Umbilical cord (tissue), 2 donors: ENCODE measurements around the gene PPIA. TPM values are rescaled to one million over a fixed set of nuclear protein-coding genes. Genes with fewer than 3 reads are reported as not detected.
A peak's percentile ranks its signal among the peaks of the same experiment; 100 is the strongest.
"Not testable (repeated sequence)": the region's sequence is repeated elsewhere in the genome, so short reads cannot be mapped to it uniquely, and the experiment has no call there.

ENCODE experiments used
- DNase-seq: peaks from one replicate; pipeline ENCODE4 v3.0.0-alpha.2; 2015; ENCODE audit warnings: low spot score
- total RNA-seq: library from RNA; depleted of rRNA; stranded (reverse); fragments of >200 nt; gene quantifications from one replicate; pipeline ENCODE4 v1.2.3, GENCODE V29; 2014; ENCODE audit warnings: low replicate concordance; ENCODE audit not compliant: insufficient read depth

The PPIA gene
- total RNA-seq, 1 donor from 2014 or later = 1,749 TPM

DNA sequence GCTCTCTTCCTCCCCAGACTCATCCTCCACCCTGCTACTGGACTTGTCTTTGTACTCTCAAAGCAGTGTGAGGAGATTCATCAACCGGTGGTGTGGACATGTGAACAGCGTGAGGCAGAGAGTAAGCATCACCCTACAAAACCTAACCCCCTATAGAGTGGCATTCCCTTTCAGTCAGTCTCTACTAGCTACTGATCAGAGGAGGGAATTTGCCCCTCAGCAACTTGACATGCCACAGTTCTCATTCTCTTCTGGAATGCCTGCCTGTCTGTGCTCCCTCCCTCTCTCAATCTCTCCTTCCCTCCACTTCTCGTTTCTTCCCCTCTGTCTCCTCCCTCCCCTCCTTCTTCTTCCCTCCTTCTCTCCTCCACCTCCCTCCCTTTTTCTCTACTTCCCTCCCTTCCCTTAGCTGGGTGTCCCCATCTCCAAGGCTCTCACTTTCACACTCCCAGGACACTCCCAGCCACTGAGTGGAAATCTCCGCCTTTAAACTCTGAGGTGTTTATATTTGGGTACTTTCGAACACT lies 26.8 kb downstream of the PPIA start:
- no peak for DNase-seq

DNA sequence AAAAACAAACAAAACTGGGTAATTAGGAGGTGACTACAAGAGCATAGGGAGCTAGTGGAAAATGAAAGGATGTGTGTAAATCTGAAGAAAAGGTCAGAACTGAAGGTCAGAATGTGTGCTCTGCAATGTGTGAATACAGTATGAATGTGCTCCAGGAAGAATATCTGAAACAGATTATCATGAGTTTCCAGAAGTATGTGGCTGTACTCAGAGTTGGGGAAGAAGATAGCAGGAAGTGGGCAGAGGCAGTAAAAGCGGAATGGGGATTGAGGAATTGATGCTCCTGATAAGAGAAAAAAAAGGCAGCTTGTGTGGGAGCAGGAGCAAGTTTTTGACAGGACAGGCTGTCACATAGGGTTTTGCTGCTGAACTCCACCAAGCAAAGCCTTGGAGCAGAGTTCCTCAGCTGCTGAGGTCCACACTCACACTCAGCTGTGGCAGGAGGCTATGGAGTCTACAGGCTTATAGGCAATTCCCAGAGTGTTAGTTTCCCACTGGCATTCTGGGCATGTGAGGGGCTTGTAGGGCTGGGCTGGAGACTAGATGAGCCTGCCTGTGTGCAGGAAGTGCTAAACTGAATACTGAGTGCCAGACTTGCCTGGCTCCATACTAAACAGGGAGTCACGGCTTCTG lies 28.5 kb downstream of the PPIA start:
- no peak for DNase-seq

DNA sequence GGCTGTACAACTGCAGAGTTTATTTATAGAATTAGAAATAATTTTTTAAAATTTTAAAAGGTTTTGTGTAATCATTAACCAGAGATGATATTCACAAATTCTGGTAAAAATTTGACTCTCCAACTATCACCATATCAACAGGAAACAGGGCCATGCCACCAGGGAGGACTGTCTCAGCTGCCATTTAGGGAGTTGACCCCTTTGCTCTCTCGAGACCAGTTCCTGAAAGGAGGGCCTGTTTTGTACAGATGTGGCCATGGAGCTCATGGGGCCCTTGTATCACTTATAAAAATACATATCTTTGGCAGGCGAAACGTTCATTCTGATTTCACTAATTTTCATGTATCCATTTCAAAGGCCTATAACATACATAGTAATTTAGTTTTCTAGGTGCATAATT lies 31.1 kb downstream of the PPIA start:
- DNase-seq = no peak

DNA sequence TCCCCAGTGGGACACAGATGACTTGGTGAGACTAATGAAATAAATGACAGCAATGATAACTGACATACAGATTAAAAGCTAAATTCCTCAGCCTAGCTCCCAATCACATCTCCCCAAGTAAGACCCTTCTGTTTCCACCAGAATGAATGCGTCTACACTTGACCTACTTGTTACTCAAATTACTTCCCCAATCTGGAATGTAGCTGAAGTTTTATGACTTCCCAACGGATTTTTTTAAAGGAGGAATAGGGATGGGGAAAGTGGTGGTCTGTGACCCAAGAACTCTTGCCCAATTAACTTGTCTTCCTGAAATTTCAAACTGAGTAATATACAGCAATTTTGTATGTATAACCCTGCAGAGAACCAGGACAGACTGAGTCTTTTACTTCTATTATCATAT lies 42.3 kb downstream of the PPIA start:
- no peak for DNase-seq

DNA sequence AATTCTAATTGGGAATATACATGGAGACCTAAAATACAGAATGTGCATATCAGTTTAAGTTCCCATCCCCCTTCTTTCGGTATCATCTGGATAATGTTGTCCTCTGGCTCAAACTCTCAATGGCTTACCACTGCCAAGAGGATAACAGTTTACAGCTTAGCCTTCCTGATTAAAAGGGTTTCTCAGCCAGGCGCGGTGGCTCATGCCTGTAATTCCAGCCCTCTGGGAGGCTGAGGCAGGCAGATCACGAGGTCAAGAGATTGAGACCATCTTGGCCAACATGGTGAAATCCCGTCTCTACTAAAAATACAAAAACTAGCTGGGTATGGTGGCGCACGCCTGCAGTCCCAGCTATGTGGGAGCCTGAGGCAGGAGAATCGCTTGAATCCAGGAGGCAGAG lies 46.2 kb downstream of the PPIA start:
- not testable (repeated sequence) for DNase-seq

DNA sequence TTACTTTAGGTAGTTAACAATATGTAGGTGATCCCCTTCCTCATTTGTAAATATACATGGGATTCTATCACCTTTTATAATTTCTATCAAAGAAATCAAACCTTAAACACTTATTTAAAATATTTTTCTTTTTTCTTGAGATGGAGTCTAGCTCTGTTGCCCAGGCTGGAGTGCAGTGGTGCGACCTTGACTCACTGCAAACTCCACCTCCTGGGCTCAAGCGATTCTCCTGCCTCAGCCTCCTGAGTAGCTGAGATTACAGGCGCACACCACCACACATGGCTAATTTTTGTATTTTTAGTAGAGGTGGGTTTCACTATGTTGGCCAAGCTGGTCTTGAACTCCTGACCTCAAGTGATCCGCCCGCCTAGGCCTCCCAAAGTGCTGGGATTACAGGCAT lies 47.0 kb downstream of the PPIA start:
- not testable (repeated sequence) for DNase-seq

DNA sequence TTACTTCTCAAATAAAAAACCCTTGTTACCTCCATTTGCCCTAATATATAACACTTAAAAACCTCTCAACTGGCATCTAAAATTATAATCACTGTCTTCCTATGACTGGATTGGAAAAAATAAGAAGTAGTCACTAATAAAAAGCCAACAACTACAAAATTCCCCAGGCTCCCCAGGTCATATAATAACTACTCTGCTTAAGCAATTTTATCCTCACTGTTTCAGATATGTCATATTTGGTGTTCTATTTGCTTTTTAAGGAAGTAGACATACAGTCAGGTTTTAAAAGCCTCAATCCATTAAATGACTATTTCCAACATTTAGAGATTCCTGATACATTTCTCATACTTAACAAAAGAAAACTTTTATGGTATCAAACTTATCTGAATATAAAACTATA lies 49.0 kb downstream of the PPIA start:
- no peak for DNase-seq

DNA sequence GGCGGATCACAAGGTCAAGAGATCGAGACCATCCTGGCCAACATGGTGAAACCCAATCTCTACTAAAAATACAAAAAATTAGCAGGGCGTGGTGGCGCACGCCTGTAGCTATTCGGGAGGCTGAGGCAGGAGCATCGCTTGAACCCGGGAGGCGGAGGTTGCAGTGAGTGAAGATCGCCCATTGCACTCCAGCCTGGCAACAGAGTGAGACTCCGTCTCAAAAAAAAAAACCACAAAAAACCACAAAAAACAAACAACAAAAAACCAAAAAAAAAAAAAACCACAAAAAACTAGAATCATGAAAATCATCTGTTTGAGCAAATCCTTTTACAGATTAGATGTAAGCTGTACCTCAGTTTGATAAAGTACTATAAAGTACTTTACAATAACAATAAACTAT lies 49.9 kb downstream of the PPIA start:
- not testable (repeated sequence) for DNase-seq

DNA sequence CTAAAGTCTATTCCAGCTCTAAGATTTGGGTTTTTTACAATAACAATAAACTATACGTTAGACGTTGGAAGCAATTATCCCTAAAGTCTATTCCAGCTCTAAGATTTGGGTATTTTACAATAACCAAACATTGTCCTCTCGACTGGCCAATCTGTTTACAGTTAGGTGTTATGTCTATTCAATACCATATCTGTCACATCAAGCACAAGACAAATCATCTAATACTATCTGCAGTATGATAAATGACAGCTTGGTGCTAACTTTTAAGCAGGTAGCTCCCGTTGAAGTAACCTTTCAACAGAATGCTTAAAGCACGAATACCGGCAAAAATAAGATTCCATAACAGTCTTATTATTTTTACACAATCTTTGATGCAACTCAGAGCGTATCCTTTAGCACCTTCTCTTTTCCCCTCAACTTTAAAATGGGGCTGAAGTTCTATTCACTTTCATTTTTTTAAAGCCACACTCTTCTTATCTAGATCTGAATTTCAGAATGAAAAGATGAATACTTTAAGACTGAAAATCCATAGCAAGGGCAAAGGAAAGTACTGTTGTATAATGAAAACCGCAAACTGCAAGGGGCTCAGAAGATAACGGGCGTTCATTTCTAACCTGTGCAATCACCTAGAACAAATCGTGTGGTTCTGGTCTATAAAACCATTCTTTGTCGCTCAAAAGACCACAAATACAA lies 50.5 kb downstream of the PPIA start:
- no peak for DNase-seq

DNA sequence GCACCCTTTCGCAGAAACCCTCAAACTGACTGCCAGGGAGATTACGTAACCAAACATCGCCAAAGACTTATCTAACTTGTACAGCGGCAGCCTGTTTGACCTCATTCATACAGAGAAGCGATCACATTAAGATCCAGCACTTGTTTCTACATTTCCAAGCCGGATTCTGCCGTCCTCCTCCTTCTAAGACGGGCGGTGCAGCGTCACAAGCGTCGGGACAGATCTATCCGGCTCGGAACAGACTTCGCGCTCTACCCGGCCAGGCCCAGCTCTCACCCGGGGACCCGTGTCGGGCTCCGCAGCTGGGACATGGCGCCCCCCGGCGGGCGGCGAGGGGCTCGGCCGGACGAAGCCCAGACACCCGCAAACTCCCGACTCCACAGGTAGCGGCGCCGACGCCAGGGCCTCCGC lies 51.0 kb downstream of the PPIA start:
- peak; percentile 92 for DNase-seq

DNA sequence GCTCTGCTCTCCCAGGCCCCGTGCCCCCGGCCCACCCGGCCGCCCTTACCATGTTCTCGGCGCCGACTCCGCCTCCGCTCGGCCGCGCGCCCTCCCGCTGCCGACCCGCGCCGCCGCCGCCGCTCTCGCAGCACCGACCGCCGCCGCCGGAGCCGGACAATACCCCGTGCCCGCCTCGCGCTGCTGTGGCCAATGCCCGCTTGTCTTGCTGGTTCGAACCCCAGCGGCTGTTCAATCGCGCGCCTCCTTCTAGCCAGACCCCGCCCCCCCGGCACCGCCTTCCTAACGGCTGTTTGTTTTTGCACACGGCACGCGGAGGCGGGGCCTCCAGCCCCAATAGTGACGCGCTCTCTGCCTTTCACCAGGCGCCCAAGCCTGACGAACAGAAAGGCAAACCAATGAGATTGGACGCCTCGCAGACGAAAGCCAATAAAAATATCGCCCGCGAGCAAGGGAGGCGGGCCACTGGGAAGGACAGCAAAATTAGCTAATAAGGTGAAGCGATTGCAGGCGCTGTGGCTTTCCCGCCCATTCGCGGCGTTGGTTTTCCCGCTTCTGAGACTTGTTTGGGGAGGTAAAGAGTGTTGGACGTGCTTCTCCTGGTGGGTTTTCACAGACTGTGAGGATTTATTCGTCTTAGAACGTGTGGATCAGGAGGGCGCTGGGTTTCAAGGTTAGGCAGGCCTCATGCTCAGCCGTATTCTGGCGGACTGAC lies 51.6 kb downstream of the PPIA start, which contains the start of gene H2AZ2:
Gene H2AZ2, minus strand, starts transcription at position 168 of the 715 bp plus-strand sequence. Its CDS starts 116 bp downstream, at position 52.
- peak; percentile 100 for DNase-seq

DNA sequence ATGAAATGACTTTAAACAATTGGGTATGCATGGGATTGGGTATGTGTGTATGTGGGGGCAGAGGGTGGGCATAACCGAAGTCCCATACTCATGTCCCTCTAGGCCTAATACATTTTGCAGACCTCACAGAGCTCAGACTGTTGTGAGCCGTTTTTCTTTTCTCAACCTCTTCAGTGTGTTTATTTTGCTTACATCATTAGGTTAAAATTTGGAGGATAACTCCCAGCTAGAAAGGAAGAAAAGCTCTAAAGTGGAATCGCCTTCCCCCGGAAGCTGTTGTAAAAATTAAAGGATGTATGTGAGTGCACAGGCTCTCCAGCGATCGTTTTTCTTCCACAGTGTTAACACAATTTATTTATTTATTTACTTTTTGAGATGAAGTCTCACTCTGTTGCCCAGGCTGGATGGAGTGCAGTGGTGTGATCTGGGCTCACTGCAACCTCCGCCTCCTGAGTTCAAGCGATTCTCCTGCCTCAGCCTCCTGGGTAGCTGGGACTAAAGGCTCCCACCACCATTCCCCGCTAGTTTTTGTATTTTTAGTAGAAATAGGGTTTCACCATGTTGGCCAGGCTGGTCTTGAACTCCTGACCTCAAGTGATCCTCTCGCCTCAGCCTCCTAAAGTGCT lies 52.9 kb downstream of the PPIA start:
- no peak for DNase-seq

DNA sequence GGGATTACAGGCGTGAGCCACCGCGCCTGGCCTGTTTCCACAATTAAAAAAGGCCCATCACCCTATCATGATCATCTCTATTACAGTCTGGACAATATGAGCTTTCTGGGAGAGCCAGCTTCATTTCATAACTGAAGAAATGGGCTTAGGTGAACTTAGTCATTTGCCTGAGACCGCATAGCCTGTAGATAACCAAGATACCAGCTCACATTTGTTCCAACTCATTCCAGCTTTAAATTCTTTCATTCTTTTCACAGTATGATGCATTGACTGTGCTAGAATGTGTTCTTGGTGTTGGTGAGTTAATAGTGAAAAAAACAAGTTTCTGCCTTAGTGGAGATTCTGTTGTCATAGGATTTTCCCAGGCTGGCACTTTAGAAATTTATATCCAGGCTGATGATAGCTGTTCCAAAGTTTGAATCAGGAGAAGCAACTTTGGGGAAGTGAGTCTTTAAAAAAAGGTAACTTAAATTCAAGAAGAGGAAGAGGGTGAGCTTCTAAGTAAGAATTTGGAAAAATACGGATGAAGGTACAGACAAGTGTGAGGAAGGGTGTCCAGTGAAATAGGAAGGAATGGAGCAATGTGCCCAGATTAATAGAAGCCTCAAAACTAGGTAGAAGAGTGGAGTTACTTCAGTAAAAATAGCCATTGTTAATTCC lies 53.5 kb downstream of the PPIA start:
- peak; percentile 48 for DNase-seq

DNA sequence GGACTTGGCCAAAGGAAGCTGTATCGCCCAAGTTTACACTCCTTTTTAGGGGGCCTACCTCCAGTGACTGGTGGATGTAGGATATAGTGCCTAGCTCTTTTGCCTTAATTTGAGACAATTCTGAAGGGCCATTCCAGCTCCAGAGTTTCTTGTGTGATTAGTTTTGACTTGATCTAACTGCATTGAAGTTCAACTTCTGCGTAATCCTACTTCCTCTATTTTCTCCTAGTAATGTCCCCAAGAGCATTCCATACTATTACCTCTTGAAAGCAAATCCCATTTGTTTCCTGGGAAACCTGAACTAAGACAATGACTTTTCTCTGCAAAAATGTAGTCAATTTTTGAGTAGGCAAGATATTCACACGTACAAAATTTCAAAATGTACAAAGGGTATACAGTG lies 56.1 kb downstream of the PPIA start:
- DNase-seq = no peak

Other genes with a start within 250 kb of the PPIA start
- gene DDX56, start 222.8 kb upstream of the PPIA start, total RNA-seq = 28.4 TPM
- 84.7 TPM for gene TMED4, start 214.4 kb upstream of the PPIA start, total RNA-seq
- gene OGDH, start 190.1 kb upstream of the PPIA start, total RNA-seq = 33.9 TPM
- gene ZMIZ2, start 47.8 kb upstream of the PPIA start, total RNA-seq = 12.8 TPM
- gene H2AZ2, start 51.4 kb downstream of the PPIA start, total RNA-seq = 117 TPM
- 40.0 TPM for gene PURB, start 88.8 kb downstream of the PPIA start, total RNA-seq
- gene MYO1G, start 182.3 kb downstream of the PPIA start, total RNA-seq = 6.5 TPM
- gene CCM2, start 203.5 kb downstream of the PPIA start, total RNA-seq = 21.4 TPM